WTC11 (cell line): ENCODE measurements around the gene CNTRL. TPM values are rescaled to one million over a fixed set of nuclear protein-coding genes. Genes with fewer than 3 reads are reported as not detected.

Source experiments
- ATAC-seq: fragments of 200-7000 bp; cut with Tn5 transposase; 2 replicates; pipeline ENCODE4 v1.10.0; 2021; ENCODE audit warnings: mild to moderate bottlenecking, moderate library complexity
- CTCF ChIA-PET: fragments of 300-600 bp; sonication (Branson Sonifier 250); formaldehyde crosslinking; loops from one replicate; lab custom pipeline; 2021; ENCODE audit warnings: antibody characterized with exemption; lab: Charles Lee
- POLR2A ChIA-PET: fragments of 350-600 bp; sonication (Branson Sonifier 250); formaldehyde crosslinking; loops from one replicate; lab custom pipeline; 2021; ENCODE audit warnings: antibody characterized with exemption; lab: Charles Lee
- DNase-seq: peaks from one replicate; pipeline ENCODE4 v3.0.0; 2021; ENCODE audit warnings: low spot score
- H3K27ac Mint-ChIP-seq: 2 replicates; pipeline ENCODE4 v1.8.0; 2021; ENCODE audit warnings: mixed read lengths
- H3K27me3 Mint-ChIP-seq: 2 replicates; pipeline ENCODE4 v1.8.0; 2021; ENCODE audit warnings: low read depth, mild to moderate bottlenecking, moderate library complexity, mixed read lengths
- H3K36me3 Mint-ChIP-seq: 2 replicates; pipeline ENCODE4 v1.8.0; 2021; ENCODE audit warnings: mixed read lengths
- H3K4me1 Mint-ChIP-seq: 2 replicates; pipeline ENCODE4 v1.8.0; 2022; ENCODE audit warnings: mixed read lengths
- H3K4me3 Mint-ChIP-seq: 2 replicates; pipeline ENCODE4 v1.8.0; 2021; ENCODE audit warnings: mild to moderate bottlenecking, moderate library complexity, mixed read lengths
- H3K9me3 Mint-ChIP-seq: 2 replicates; pipeline ENCODE4 v1.8.0; 2021; ENCODE audit warnings: mixed read lengths
- FOXP1 ChIP-seq: sonication (generic); formaldehyde crosslinking; IDR thresholded peaks from 2 replicates; pipeline ENCODE4 v1.8.0; 2022; ENCODE audit warnings: missing genetic modification reagents, mild to moderate bottlenecking, moderate library complexity, borderline replicate concordance
- IRF2 ChIP-seq: sonication (generic); formaldehyde crosslinking; IDR thresholded peaks from 2 replicates; pipeline ENCODE4 v1.8.0; 2022; ENCODE audit warnings: low read depth, missing genetic modification reagents, borderline replicate concordance
- JAZF1 ChIP-seq: fragments of 250-450 bp; sonication (Bioruptor Pico); IDR thresholded peaks from 2 replicates; pipeline ENCODE4 v1.9.0; 2021; ENCODE audit warnings: moderate library complexity, mild to moderate bottlenecking, inconsistent platforms
- KAT7 ChIP-seq: sonication (generic); formaldehyde crosslinking; IDR thresholded peaks from 2 replicates; pipeline ENCODE4 v1.8.1; 2023; ENCODE audit warnings: missing genetic modification reagents, mild to moderate bottlenecking, borderline replicate concordance
- MAX ChIP-seq: sonication (generic); formaldehyde crosslinking; IDR thresholded peaks from 2 replicates; pipeline ENCODE4 v1.8.0; 2022; ENCODE audit warnings: mild to moderate bottlenecking, missing genetic modification reagents
- NFATC4 ChIP-seq: fragments of 250-450 bp; sonication (Bioruptor Pico); IDR thresholded peaks from 2 replicates; pipeline ENCODE4 v1.9.0; 2021; ENCODE audit warnings: mild to moderate bottlenecking
- PRRX2 ChIP-seq: fragments of 250-450 bp; sonication (Bioruptor Pico); IDR thresholded peaks from 2 replicates; pipeline ENCODE4 v1.8.0; 2021; ENCODE audit warnings: mild to moderate bottlenecking
- RELA ChIP-seq: sonication (generic); formaldehyde crosslinking; IDR thresholded peaks from 2 replicates; pipeline ENCODE4 v1.8.1; 2022; ENCODE audit warnings: missing genetic modification reagents, mild to moderate bottlenecking, borderline replicate concordance
- RORB ChIP-seq: fragments of 250-450 bp; sonication (Bioruptor Pico); IDR thresholded peaks from 2 replicates; pipeline ENCODE4 v1.9.0; 2021; ENCODE audit warnings: mild to moderate bottlenecking
- SMAD3 ChIP-seq: sonication (generic); formaldehyde crosslinking; IDR thresholded peaks from 2 replicates; pipeline ENCODE4 v1.8.0; 2022; ENCODE audit warnings: missing genetic modification reagents, mild to moderate bottlenecking, borderline replicate concordance
- SMAD4 ChIP-seq: sonication (generic); formaldehyde crosslinking; IDR thresholded peaks from 2 replicates; pipeline ENCODE4 v1.8.0; 2022; ENCODE audit warnings: mild to moderate bottlenecking, missing genetic modification reagents
- TEAD1 ChIP-seq: sonication (generic); formaldehyde crosslinking; IDR thresholded peaks from 2 replicates; pipeline ENCODE4 v1.8.0; 2022; ENCODE audit warnings: mild to moderate bottlenecking, missing genetic modification reagents
- ZNF219 ChIP-seq: sonication (generic); formaldehyde crosslinking; IDR thresholded peaks from 2 replicates; pipeline ENCODE4 v1.8.0; 2023; ENCODE audit warnings: missing genetic modification reagents, mild to moderate bottlenecking, borderline replicate concordance
- ZNF423 ChIP-seq: fragments of 250-450 bp; sonication (Bioruptor Pico); IDR thresholded peaks from 2 replicates; pipeline ENCODE4 v2.1.2; 2022; ENCODE audit warnings: mild to moderate bottlenecking, moderate library complexity
- ZNF532 ChIP-seq: fragments of 250-450 bp; sonication (Bioruptor Pico); IDR thresholded peaks from 2 replicates; pipeline ENCODE4 v1.9.0; 2021; ENCODE audit warnings: mild to moderate bottlenecking, borderline replicate concordance
- total RNA-seq: library from RNA; stranded (reverse); gene quantifications from 3 replicates; pipeline ENCODE4 v1.2.3, GENCODE V29; 2021
- TF ChIP-seq, protein P1 (sequence below): sonication (generic); formaldehyde crosslinking; IDR thresholded peaks from 2 replicates; pipeline ENCODE4 v1.8.0; 2022; ENCODE audit warnings: mild to moderate bottlenecking, missing genetic modification reagents
- TF ChIP-seq, protein P2 (sequence below): sonication (generic); formaldehyde crosslinking; IDR thresholded peaks from 2 replicates; pipeline ENCODE4 v1.8.1; 2023; ENCODE audit warnings: mild to moderate bottlenecking, moderate library complexity, missing genetic modification reagents

Gene CNTRL
- total RNA-seq, 1 experiment from 2014 or later = 13.3 TPM

DNA sequence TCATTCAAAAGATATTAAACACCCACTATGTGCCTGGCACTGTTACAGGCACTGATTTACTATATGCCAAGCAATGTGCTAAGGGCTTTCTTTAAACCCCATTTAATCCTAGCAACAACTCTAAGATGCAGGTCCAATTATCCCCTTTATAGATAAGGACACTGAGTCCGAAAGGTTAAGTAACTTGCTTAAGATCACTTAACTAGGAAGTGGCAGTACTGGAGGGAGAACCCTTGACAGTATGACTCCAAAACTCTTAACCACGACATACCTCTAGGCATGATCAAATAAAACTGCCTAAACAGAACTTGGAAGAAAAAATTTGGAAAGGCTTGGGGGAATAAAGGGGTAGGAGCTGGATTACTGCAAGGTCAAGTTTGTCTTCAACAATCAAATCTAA lies 125.2 kb downstream of the CNTRL start:
- Mint-ChIP-seq H3K4me1 (peaks cover 45% of the 10 kb centered on the region), H3K27ac (no peak overlapping the region), H3K4me3 (peak overlapping the region; percentile 86), H3K9me3 (no peaks in the 10 kb centered on the region), H3K27me3 (no peaks in the 10 kb centered on the region; the same call in 1 of the 2 replicates), H3K36me3 (no peaks in the 10 kb centered on the region)
- DNase-seq (no peak), ATAC-seq (no peak)
- ChIA-PET CTCF (interaction anchor here (0.8 to 1.2 kb wide), 3 partner anchors 12 to 121 kb away, joined by 3 read pairs; no protein-coding TSS in a partner anchor), POLR2A (no interaction called here)
- TF ChIP-seq JAZF1 (CRISPR knock-in tag) = no peak
- no peak for TF ChIP-seq TEAD1
- no peak for TF ChIP-seq ZNF532 (CRISPR knock-in tag)
- TF ChIP-seq SMAD4 (CRISPR knock-in tag) = no peak
- no peak for TF ChIP-seq ZNF423 (CRISPR knock-in tag)
- no peak for TF ChIP-seq NFATC4 (CRISPR knock-in tag)
- TF ChIP-seq KAT7 = no peak
- no peak for TF ChIP-seq MAX (CRISPR knock-in tag)
- no peak for TF ChIP-seq RELA (CRISPR knock-in tag)
- TF ChIP-seq IRF2 (CRISPR knock-in tag) = no peak

- Mint-ChIP-seq H3K4me3 (peak overlapping the region; percentile 86), H3K27ac (no peak overlapping the region), H3K9me3 (no peaks in the 10 kb centered on the region), H3K36me3 (no peaks in the 10 kb centered on the region), H3K4me1 (peaks cover 40% of the 10 kb centered on the region), H3K27me3 (peaks cover 2% of the 10 kb centered on the region; the same call in 1 of the 2 replicates)
- CTCF ChIA-PET = interaction anchor here (1.0 to 1.2 kb wide), 2 partner anchors 12 to 120 kb away, joined by 3 read pairs; no protein-coding TSS in a partner anchor
- ATAC-seq (no peak), DNase-seq (no peak)
- TF ChIP-seq, protein P1, sequence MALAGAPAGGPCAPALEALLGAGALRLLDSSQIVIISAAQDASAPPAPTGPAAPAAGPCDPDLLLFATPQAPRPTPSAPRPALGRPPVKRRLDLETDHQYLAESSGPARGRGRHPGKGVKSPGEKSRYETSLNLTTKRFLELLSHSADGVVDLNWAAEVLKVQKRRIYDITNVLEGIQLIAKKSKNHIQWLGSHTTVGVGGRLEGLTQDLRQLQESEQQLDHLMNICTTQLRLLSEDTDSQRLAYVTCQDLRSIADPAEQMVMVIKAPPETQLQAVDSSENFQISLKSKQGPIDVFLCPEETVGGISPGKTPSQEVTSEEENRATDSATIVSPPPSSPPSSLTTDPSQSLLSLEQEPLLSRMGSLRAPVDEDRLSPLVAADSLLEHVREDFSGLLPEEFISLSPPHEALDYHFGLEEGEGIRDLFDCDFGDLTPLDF (CRISPR knock-in tag) = no peak
- TF ChIP-seq SMAD3 (CRISPR knock-in tag) (no peak), PRRX2 (CRISPR knock-in tag) (no peak), FOXP1 (no peak), RORB (CRISPR knock-in tag) (no peak), ZNF219 (CRISPR knock-in tag) (no peak)
- TF ChIP-seq, protein P2, sequence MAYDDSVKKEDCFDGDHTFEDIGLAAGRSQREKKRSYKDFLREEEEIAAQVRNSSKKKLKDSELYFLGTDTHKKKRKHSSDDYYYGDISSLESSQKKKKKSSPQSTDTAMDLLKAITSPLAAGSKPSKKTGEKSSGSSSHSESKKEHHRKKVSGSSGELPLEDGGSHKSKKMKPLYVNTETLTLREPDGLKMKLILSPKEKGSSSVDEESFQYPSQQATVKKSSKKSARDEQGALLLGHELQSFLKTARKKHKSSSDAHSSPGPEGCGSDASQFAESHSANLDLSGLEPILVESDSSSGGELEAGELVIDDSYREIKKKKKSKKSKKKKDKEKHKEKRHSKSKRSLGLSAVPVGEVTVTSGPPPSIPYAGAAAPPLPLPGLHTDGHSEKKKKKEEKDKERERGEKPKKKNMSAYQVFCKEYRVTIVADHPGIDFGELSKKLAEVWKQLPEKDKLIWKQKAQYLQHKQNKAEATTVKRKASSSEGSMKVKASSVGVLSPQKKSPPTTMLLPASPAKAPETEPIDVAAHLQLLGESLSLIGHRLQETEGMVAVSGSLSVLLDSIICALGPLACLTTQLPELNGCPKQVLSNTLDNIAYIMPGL (CRISPR knock-in tag) = no peak
- POLR2A ChIA-PET = interaction anchor here (1.0 kb wide), 1 partner anchor 97 kb away, joined by 3 read pairs; no protein-coding TSS in a partner anchor
These were observed 125.6 kb downstream of the CNTRL start for GRCh38 chr9:121200356-121200755.
